Measurements from ENCODE around the gene SLC27A6. TPM values are rescaled to one million over a fixed set of nuclear protein-coding genes. Genes with fewer than 3 reads are reported as not detected.

Gene SLC27A6
- total and polyA plus RNA-seq, 2 of the 13 experiments (the other 11 are each of a cell fraction or from before 2014, with no cell fraction given): not detected

DNA sequence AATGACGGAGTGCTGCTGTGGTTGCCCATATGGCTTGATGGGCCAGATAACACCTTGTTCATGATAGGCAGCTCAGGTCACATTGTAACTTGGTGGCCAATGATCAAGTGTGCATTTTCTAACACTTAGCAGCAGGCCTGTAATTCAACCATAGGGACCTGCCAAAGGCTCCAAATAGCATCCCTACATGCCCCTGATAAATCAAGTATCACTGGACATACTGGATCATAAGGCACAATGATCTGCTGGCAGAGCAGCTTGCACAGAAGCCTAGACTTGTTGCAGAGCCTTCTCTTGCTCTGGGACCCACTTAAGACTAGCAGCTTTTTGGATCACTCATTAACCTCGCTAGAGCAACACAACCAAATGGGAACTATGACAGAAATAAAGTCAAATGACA lies 83.2 kb downstream of the SLC27A6 start (continued):
- no peak for TF ChIP-seq ZNF234 (CRISPR knock-in tag; conservative IDR thresholded peaks at IDR 0.05)
- TF ChIP-seq SUZ12 (IDR thresholded peaks at IDR 0.05; ENCODE audit: low read depth, low read length): no peak
- no peak for TF ChIP-seq DNMT3B (CRISPR knock-in tag; conservative IDR thresholded peaks at IDR 0.05)
- no peak for TF ChIP-seq RBM39 (IDR thresholded peaks at IDR 0.05; ENCODE audit: low read depth, low read length, poor library complexity, severe bottlenecking)
- no peak for TF ChIP-seq KLF16 (CRISPR knock-in tag; IDR thresholded peaks at IDR 0.05)
- TF ChIP-seq ZFX (CRISPR knock-in tag; IDR thresholded peaks at IDR 0.05; ENCODE audit: low read depth): no peak
- no peak for TF ChIP-seq SOX6 (IDR thresholded peaks at IDR 0.05)
- no peak for TF ChIP-seq SOX6 (CRISPR knock-in tag; IDR thresholded peaks at IDR 0.05)
- TF ChIP-seq SYNCRIP (IDR thresholded peaks at IDR 0.05; ENCODE audit: insufficient read depth, low read depth, low read length): no peak
- no peak for TF ChIP-seq PITX1 (CRISPR knock-in tag; IDR thresholded peaks at IDR 0.05)
- TF ChIP-seq FOXK1 (CRISPR knock-in tag; IDR thresholded peaks at IDR 0.05; ENCODE audit: borderline replicate concordance, low read depth): no peak
- TF ChIP-seq ZNF616 (CRISPR knock-in tag; IDR thresholded peaks at IDR 0.05; ENCODE audit: low read depth): no peak

DNA sequence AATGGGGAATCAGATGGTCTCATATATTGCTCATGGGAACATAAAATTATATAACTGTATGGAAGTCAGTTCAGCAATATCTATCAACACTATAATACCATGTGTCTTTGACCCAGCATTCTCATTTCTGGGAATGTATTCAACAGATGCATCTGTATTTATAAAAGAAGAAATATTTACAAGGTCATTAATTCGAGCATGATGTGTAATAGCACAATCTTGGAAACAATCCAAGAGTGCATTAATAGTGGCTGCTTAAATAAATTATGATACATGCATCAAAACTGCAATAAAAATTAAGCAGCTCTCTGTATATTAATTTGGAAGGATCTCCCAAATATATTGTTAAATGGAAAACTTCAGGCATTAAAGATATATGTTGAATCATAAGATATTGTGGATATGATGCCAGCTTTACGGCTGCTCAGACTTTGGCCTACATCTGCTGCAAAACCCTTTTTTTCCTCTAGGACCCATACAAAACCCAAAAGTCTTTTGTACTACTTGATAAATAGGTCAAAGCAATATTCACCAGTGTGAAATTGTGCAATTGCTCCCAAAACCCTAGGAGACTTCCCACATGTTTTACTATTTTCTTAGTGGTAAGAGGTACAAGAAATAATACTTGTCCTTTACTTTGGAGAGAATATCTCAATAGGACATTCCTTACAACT lies 84.0 kb downstream of the SLC27A6 start:
- BruUV-seq (replicated peaks): no TSS peak
- no peak overlapping the region for H2AFZ ChIP-seq (ENCODE audit: low read length)

More for the DNA sequence above, 84.0 kb downstream of the SLC27A6 start:
- Histone ChIP-seq H3K9ac (ENCODE audit: insufficient read depth, low read depth, low read length) (no peak overlapping the region), H3K36me3 (replicated peaks in 1 of 2; ENCODE audit: control insufficient read depth in 1 of 2, insufficient read depth in 2 of 2, low read length in 2 of 2) (no peaks in the 10 kb centered on the region), H4K20me1 (ENCODE audit: insufficient read depth, low read length) (no peaks in the 10 kb centered on the region), H3K4me1 (ENCODE audit: insufficient read depth, low read length) (no peaks in the 10 kb centered on the region), H3K9me3 (ENCODE audit: low read length) (peaks cover 4% of the 10 kb centered on the region; the same call in 1 of the 2 replicates), H3K4me3 (replicated peaks in 1 of 3; ENCODE audit: insufficient read depth in 1 of 3, low read depth in 2 of 3, low read length in 3 of 3) (no peak overlapping the region), H3K4me2 (ENCODE audit: low read depth, low read length) (no peak overlapping the region), H3K79me2 (ENCODE audit: insufficient read depth, low read length) (no peaks in the 10 kb centered on the region), H3K27me3 (ENCODE audit: control insufficient read depth in 1 of 2, insufficient read depth in 2 of 2, low read length in 2 of 2) (no peaks in the 10 kb centered on the region), H3K27ac (ENCODE audit: extremely low read length, insufficient read depth, low read length) (no peak overlapping the region)
- in situ Hi-C loops (cut with HindIII; ENCODE audit: extremely low pct_ligation_motif_present, low pct_unique_long_range_greater_than_20kb) (no loop called here), intact Hi-C loops (cut with micrococcal nuclease; ENCODE audit: unreplicated experiment) (no loop called here)
- ChIA-PET CTCF (ENCODE audit: low intra/inter-chr PET ratio, low total read pairs) (no interaction called here), POLR2A (no interaction called here)
- DNase-seq (ENCODE audit: low spot score): no peak
- no peak for FAIRE-seq
- WGBS (ENCODE audit: low lambda C conversion rate): 33% methylated on average over 2 of the region's 2 CpGs
- TF ChIP-seq MIER2 (CRISPR knock-in tag; IDR thresholded peaks at IDR 0.05) (no peak), PRPF4 (IDR thresholded peaks at IDR 0.05; ENCODE audit: low read depth, low read length, poor library complexity, severe bottlenecking) (no peak), ZNF75D (CRISPR knock-in tag; IDR thresholded peaks at IDR 0.05; ENCODE audit: borderline replicate concordance) (no peak), ZNF644 (CRISPR knock-in tag; IDR thresholded peaks at IDR 0.05; ENCODE audit: low read depth) (no peak), CENPT (CRISPR knock-in tag; IDR thresholded peaks at IDR 0.05; ENCODE audit: low read depth) (no peak)
- TF ChIP-seq, protein P1, sequence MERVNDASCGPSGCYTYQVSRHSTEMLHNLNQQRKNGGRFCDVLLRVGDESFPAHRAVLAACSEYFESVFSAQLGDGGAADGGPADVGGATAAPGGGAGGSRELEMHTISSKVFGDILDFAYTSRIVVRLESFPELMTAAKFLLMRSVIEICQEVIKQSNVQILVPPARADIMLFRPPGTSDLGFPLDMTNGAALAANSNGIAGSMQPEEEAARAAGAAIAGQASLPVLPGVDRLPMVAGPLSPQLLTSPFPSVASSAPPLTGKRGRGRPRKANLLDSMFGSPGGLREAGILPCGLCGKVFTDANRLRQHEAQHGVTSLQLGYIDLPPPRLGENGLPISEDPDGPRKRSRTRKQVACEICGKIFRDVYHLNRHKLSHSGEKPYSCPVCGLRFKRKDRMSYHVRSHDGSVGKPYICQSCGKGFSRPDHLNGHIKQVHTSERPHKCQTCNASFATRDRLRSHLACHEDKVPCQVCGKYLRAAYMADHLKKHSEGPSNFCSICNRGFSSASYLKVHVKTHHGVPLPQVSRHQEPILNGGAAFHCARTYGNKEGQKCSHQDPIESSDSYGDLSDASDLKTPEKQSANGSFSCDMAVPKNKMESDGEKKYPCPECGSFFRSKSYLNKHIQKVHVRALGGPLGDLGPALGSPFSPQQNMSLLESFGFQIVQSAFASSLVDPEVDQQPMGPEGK (CRISPR knock-in tag; IDR thresholded peaks at IDR 0.05): no peak
- ATAC-seq: no peak
